ENCODE data around the gene SLC2A13.

The SLC2A13 gene

GRCh38 chr12:40105265-40105514, 691 bp downstream of the SLC2A13 start:
- DNase-seq (ENCODE audit: insufficient read length, low spot score) (no peak), FAIRE-seq (no peak)
- TF ChIP-seq CTCF (IDR thresholded peaks at IDR 0.05; ENCODE audit: insufficient read depth, missing control alignments) = no peak

DNA sequence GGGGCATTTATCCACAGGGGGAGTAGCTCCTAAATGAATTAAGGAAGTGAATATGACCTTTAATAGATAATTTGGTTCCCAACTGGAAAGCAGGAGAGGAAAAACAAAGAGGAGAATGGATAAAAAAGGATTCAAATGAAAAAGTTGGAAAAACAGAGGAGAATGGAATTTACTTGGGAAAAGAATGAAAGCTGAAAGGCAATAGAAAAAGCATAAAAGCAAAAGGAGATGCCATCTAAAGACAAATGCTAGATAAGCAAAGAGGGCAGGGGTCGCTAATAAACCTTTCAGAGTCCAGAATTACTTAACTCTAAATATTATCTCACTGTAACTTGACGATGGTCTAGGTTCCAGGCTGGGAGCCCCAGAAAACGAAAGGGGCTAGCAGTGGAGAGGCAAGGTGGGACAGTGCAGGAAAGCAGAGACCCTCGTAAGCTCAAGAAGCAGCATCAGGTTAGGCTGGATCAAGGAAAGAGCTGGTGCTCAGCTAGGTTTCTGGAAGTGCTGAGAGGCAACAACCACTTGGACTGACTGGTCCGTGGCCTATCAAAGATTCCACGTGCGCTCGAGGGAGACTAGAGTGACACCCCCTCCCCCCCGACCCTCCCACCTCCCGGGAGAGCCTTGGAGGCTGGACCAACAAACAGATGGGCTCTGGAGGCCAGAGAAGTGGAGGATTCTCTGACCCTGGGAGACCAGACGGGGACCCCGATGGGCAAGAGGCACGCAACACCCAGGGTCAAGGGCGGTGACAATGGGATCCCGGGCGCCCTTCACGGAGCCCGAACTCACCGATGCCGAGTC, 1.2 kb downstream of the SLC2A13 start:
- FAIRE-seq = no peak

DNA sequence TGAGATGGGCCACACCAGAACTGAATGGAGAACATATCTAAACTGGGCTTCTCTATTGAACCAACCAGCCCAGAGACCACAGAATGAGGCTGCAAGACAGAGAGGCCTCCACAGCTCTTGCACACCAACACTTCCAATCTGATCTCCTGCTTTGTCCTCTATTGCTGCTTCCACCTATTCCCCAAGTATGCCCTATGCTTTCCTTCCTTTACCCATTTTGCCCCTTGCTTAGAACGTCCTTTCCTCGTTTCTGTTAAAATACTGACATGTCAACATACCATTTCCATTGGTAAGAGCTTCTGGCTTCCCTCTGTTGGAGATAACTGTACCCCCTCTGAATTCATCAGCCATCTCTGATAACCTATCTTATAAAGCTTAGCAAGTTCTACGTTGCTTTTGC, 2.8 kb downstream of the SLC2A13 start:
- no peak for FAIRE-seq
- TF ChIP-seq CTCF (IDR thresholded peaks at IDR 0.05; ENCODE audit: insufficient read depth, missing control alignments) = no peak
- no peak for DNase-seq (ENCODE audit: insufficient read length, low spot score)

More for the DNA sequence above, 1.2 kb downstream of the SLC2A13 start:
- DNase-seq (ENCODE audit: insufficient read length, low spot score) = no peak
- no peak for TF ChIP-seq CTCF (IDR thresholded peaks at IDR 0.05; ENCODE audit: insufficient read depth, missing control alignments)

DNA sequence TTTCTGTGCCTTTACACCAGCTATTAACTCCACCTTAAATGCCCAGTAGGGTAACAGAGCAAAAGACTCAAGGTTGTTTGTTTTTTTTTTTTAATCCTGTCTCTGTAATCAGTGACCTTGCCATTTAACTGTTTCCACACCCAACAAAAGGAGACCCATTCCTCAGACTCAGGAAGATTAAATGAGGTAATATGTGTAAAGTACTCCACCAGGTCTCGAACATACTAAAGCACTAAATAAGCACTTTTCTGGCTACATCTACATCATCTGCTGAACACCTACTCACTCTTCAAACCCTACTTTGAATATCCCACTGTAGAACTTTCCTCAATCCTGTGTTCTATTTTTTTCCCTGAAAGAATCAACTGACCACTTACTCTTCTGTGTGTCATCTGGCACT, 4.1 kb downstream of the SLC2A13 start:
- TF ChIP-seq CTCF (IDR thresholded peaks at IDR 0.05; ENCODE audit: insufficient read depth, missing control alignments) = no peak
- no peak for FAIRE-seq

GRCh38 chr12:40099423-40099853, 6.4 kb downstream of the SLC2A13 start:
- FAIRE-seq = no peak
- no peak for TF ChIP-seq CTCF (IDR thresholded peaks at IDR 0.05; ENCODE audit: insufficient read depth, missing control alignments)
- DNase-seq (ENCODE audit: insufficient read length, low spot score) = no peak

More for the DNA sequence above, 4.1 kb downstream of the SLC2A13 start:
- DNase-seq (ENCODE audit: insufficient read length, low spot score) = no peak

DNA sequence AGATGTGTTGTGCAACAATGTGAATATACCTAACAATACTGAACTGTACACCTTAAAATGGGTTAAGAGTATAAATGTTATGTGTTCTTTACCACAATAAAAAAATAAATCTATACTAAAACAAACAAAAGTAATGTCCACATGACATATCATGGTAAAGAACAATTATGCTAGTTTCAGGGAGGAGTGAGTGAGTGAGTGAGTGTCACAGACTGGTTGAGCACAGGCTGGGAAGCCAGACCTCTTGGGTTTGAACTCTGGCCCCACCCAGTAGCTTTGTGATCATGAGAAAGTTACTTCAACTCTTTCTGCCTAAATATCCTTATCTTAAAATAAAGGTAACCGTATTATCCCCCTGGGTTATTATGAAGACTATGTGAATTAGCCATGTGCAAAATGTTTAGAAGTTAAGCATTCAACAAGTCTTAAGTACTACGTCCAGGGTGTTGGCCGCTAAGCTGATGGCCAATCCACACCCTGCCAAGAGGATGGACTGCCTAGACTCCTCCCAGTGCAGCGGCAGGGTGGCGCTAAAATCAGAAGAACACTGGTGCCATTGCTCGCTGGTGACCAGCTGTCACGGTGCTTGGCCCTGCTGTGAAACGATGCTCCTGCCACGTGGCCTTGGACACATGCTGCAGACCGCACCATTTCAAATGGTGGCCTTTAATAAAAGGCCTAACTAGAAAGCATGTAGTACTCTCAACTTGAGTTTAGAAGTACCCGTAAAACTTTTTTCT, 7.3 kb downstream of the SLC2A13 start:
- DNase-seq (ENCODE audit: insufficient read length, low spot score) (no peak), FAIRE-seq (no peak)
- no peak for TF ChIP-seq CTCF (IDR thresholded peaks at IDR 0.05; ENCODE audit: insufficient read depth, missing control alignments)

DNA sequence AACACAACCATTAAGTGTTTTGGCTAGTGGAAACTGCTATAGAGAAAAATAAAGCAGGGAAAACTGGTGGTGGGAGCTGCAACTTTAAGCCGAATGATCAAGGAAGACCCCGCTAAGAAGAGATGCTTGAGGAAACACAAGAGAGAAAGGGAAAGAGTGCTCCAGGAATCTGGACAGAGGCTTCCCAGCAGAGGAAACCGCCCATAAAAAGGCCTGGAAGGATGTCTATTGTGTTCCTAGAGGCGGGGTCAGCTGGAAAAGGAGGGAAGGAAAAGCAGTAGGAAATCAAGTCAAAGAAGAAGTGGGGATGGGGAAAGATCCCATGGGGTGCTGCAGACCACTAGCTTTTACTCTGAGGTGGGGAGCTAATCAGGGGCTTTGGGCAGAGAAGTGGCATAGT, 12.4 kb downstream of the SLC2A13 start:
- DNase-seq (ENCODE audit: insufficient read length, low spot score) = no peak
- no peak for TF ChIP-seq CTCF (IDR thresholded peaks at IDR 0.05; ENCODE audit: insufficient read depth, missing control alignments)
- no peak for FAIRE-seq
